IMR-90 (cell line): Measurements from ENCODE around the gene FREM3. TPM values are rescaled to one million over a fixed set of nuclear protein-coding genes. Genes with fewer than 3 reads are reported as not detected.
A peak's percentile ranks its signal among the peaks of the same experiment; 100 is the strongest.

Experiments
- ATAC-seq: fragments of 200-7000 bp; cut with Tn5 transposase; 2 replicates; pipeline ENCODE4 v1.9.1; 2020; ENCODE audit warnings: low read depth, mild to moderate bottlenecking, moderate library complexity
- BruUV-seq: library from RNA; stranded (reverse); fragments of 400-500 nt; replicated peaks from 2 replicates; lab custom pipeline; 2021; lab: Mats Ljungman, UMichigan
- CTCF ChIA-PET: fragments of 300-600 bp; formaldehyde crosslinking; extraction: SDS; loops from one replicate; lab custom pipeline; 2021; ENCODE audit warnings: antibody characterized with exemption; lab: Yijun Ruan, JAX
- POLR2A ChIA-PET: fragments of 300-600 bp; sonication (Branson Sonifier 250); formaldehyde crosslinking; loops from one replicate; lab custom pipeline; 2022; ENCODE audit warnings: antibody characterized with exemption; ENCODE audit not compliant: unreplicated experiment; lab: Charles Lee
- DNase-seq: peaks from one replicate; pipeline ENCODE4 v3.0.0; 2013
- H2AFZ ChIP-seq: replicated peaks from 2 replicates; pipeline ENCODE3; 2013; ENCODE audit warnings: low read length, mild to moderate bottlenecking; ENCODE audit not compliant: poor library complexity
- H2AK5ac ChIP-seq: 2 replicates; pipeline ENCODE4 v1.6.1; 2013; ENCODE audit warnings: low read depth, low read length, inconsistent platforms
- H2AK9ac ChIP-seq: replicated peaks from 2 replicates; pipeline ENCODE3; 2013; ENCODE audit warnings: mild to moderate bottlenecking, low read depth, low read length, moderate library complexity; ENCODE audit not compliant: poor library complexity
- H2BK120ac ChIP-seq: 2 replicates; pipeline ENCODE4 v1.6.1; 2013; ENCODE audit warnings: low read depth, low read length, inconsistent platforms
- H2BK15ac ChIP-seq: 3 replicates; pipeline ENCODE4 v1.6.1; 2013; ENCODE audit warnings: low read depth, low read length, inconsistent platforms
- H2BK20ac ChIP-seq: 2 replicates; pipeline ENCODE4 v1.6.1; 2013; ENCODE audit warnings: low read depth, mild to moderate bottlenecking, inconsistent platforms, low read length, moderate library complexity
- H2BK5ac ChIP-seq: 2 replicates; pipeline ENCODE4 v1.6.1; 2013; ENCODE audit warnings: mild to moderate bottlenecking, low read depth, low read length, inconsistent platforms; ENCODE audit not compliant: poor library complexity, severe bottlenecking
- H3K14ac ChIP-seq: replicated peaks from 2 replicates; pipeline ENCODE4 v1.6.1; 2013; ENCODE audit warnings: low read depth, low read length, inconsistent platforms
- H3K18ac ChIP-seq: 2 replicates; pipeline ENCODE4 v1.6.1; 2013; ENCODE audit warnings: low read depth, low read length, control low read depth
- H3K23ac ChIP-seq: 2 replicates; pipeline ENCODE4 v1.6.1; 2013; ENCODE audit warnings: low read depth, low read length, inconsistent platforms
- H3K27ac ChIP-seq: 2 replicates; pipeline ENCODE4 v1.5.1; 2013; ENCODE audit warnings: mild to moderate bottlenecking, control low read depth, low read length; ENCODE audit not compliant: insufficient read depth
- H3K27me3 ChIP-seq: 2 replicates; pipeline ENCODE4 v1.6.1; 2013; ENCODE audit warnings: low read length; ENCODE audit not compliant: control insufficient read depth, insufficient read depth
- H3K36me3 ChIP-seq: 2 replicates; pipeline ENCODE4 v1.6.1; 2013; ENCODE audit warnings: low read length, mixed read lengths; ENCODE audit not compliant: control insufficient read depth, insufficient read depth
- H3K4ac ChIP-seq: 2 replicates; pipeline ENCODE4 v1.6.1; 2013; ENCODE audit warnings: low read depth, low read length, inconsistent platforms
- H3K4me1 ChIP-seq: 2 replicates; pipeline ENCODE4 v1.6.1; 2013; ENCODE audit warnings: low read length, mixed read lengths; ENCODE audit not compliant: control insufficient read depth, insufficient read depth
- H3K4me2 ChIP-seq: 2 replicates; pipeline ENCODE4 v1.6.1; 2013; ENCODE audit warnings: low read depth, mild to moderate bottlenecking, control low read depth, low read length, moderate library complexity
- H3K4me3 ChIP-seq: 2 replicates; pipeline ENCODE4 v1.5.1; 2013; ENCODE audit warnings: low read depth, mild to moderate bottlenecking, control low read depth, low read length, moderate library complexity; ENCODE audit not compliant: insufficient read depth
- H3K56ac ChIP-seq: 2 replicates; pipeline ENCODE4 v1.6.1; 2013; ENCODE audit warnings: low read length, inconsistent platforms; ENCODE audit not compliant: insufficient read depth; ENCODE audit errors: extremely low read depth
- H3K79me1 ChIP-seq, 2 experiments: 2 replicates each; pipeline ENCODE4 v1.6.1; 2013; ENCODE audit warnings: low read length in 2 of 2, inconsistent platforms in 1 of 2, low read depth in 1 of 2
- H3K9ac ChIP-seq: 2 replicates; pipeline ENCODE4 v1.6.1; 2013; ENCODE audit warnings: low read depth, low read length, control low read depth
- H3K9me1 ChIP-seq: 2 replicates; pipeline ENCODE4 v1.6.1; 2013; ENCODE audit warnings: low read length, inconsistent platforms; ENCODE audit not compliant: insufficient read depth
- H3K9me3 ChIP-seq: 2 replicates; pipeline ENCODE4 v1.6.1; 2013; ENCODE audit warnings: low read length; ENCODE audit not compliant: control insufficient read depth, insufficient read depth
- H4K20me1 ChIP-seq: 2 replicates; pipeline ENCODE4 v1.6.1; 2013; ENCODE audit warnings: low read length, inconsistent platforms; ENCODE audit not compliant: insufficient read depth
- H4K5ac ChIP-seq: 2 replicates; pipeline ENCODE4 v1.6.1; 2013; ENCODE audit warnings: mild to moderate bottlenecking, low read depth, low read length, control low read depth
- H4K8ac ChIP-seq, 2 experiments: 2 replicates each; pipeline ENCODE4 v1.6.1; 2013; ENCODE audit warnings: low read depth in 2 of 2, low read length in 2 of 2, control low read depth in 1 of 2, inconsistent platforms in 1 of 2
- H4K91ac ChIP-seq: 2 replicates; pipeline ENCODE4 v1.6.1; 2013; ENCODE audit warnings: low read depth, low read length, inconsistent platforms; ENCODE audit not compliant: insufficient read depth
- CEBPB ChIP-seq: IDR thresholded peaks from 2 replicates; pipeline ENCODE4 v1.6.1; 2012; ENCODE audit warnings: low read depth, low read length, improper control_type of control experiment
- CHD1 ChIP-seq: IDR thresholded peaks from 2 replicates; pipeline ENCODE4 v1.6.1; 2012; ENCODE audit warnings: low read depth, low read length, improper control_type of control experiment
- ELK1 ChIP-seq: fragments of 150-350 bp; IDR thresholded peaks from 2 replicates; pipeline ENCODE4 v1.6.1; 2016; ENCODE audit warnings: low read depth, mild to moderate bottlenecking, low read length, moderate library complexity, borderline replicate concordance
- RAD21 ChIP-seq: IDR thresholded peaks from 2 replicates; pipeline ENCODE4 v1.6.1; 2012; ENCODE audit warnings: low read length, improper control_type of control experiment
- SMC3 ChIP-seq: fragments of 150-350 bp; IDR thresholded peaks from 2 replicates; pipeline ENCODE4 v1.6.1; 2016; ENCODE audit warnings: low read depth, mild to moderate bottlenecking, antibody characterized with exemption, low read length, moderate library complexity
- USF2 ChIP-seq: fragments of 150-350 bp; IDR thresholded peaks from 2 replicates; pipeline ENCODE4 v1.6.1; 2017; ENCODE audit warnings: mild to moderate bottlenecking, antibody characterized with exemption, low read length, low read depth
- WGBS, 2 experiments: methylation state at CpG; one replicate each; pipeline versions ENCODE4 v1.1.5 to v1.1.7; 2013; ENCODE audit warnings: missing lambda C conversion rate in 2 of 2; ENCODE audit not compliant: insufficient read length in 1 of 2; ENCODE audit errors: extremely low coverage in 2 of 2; 5-methylcytosine and 5-hydroxymethylcytosine counted together
- dilution Hi-C: fragments of 300-500 bp; cut with HindIII; formaldehyde crosslinking; loops from one replicate; pipeline ENCODE4 v1.14.3; 2018; ENCODE audit warnings: low sequenced_read_pairs; ENCODE audit not compliant: unreplicated experiment
- in situ Hi-C: fragments of 300-500 bp; cut with MboI; formaldehyde crosslinking; loops from 3 replicates; pipeline ENCODE4 v1.14.3; 2019; ENCODE audit warnings: low sequenced_read_pairs, inconsistent platforms, mixed read lengths
- intact Hi-C: fragments of 100-400 bp; cut with micrococcal nuclease; formaldehyde crosslinking; loops from 2 replicates; pipeline ENCODE4 v1.10.0; 2022
- polyA plus RNA-seq, 3 experiments: library from polyadenylated mRNA; depleted of rRNA; stranded (reverse); fragments of >200 nt; gene quantifications; 2 replicates each; pipeline ENCODE4 v1.2.3, GENCODE V29; 2012; ENCODE audit warnings: low replicate concordance in 1 of 3
- total RNA-seq: library from RNA; depleted of rRNA; stranded (reverse); fragments of >200 nt; gene quantifications from 2 replicates; pipeline ENCODE4 v1.2.3, GENCODE V29; 2012

Gene FREM3
- total and polyA plus RNA-seq, 2 of the 4 experiments (the other 2 are of a cell fraction): not detected

GRCh38 chr4:143531788-143532491 lies 168.5 kb downstream of the FREM3 start:
- dilution Hi-C loops: no loop called here
- ChIA-PET CTCF (interaction anchor here (1.4 kb wide), 1 partner anchor 27 kb away, joined by 3 read pairs; no protein-coding TSS in a partner anchor), POLR2A (no interaction called here)
- Histone ChIP-seq H2BK5ac (no peak overlapping the region), H3K4me2 (no peak overlapping the region), H3K9ac (no peak overlapping the region), H3K27me3 (no peaks in the 10 kb centered on the region), H3K79me1 (peaks cover 5 to 25% of the 10 kb centered on the region in 2 experiments; a peak in 3 of 4 replicates), H3K4me3 (no peak overlapping the region), H4K8ac (no peak overlapping the region), H3K9me3 (no peaks in the 10 kb centered on the region), H2BK15ac (no peak overlapping the region), H3K56ac (no peak overlapping the region), H3K9me1 (no peaks in the 10 kb centered on the region), H4K20me1 (peaks cover 3% of the 10 kb centered on the region; the same call in 1 of the 2 replicates), H3K23ac (no peak overlapping the region), H3K36me3 (peaks cover 35% of the 10 kb centered on the region), H4K91ac (no peak overlapping the region), H3K27ac (no peak overlapping the region), H4K5ac (no peak overlapping the region), H3K18ac (no peak overlapping the region), H2AK9ac (no peak overlapping the region), H3K14ac (no peak overlapping the region), H2BK120ac (no peak overlapping the region), H2BK20ac (no peak overlapping the region), H3K4me1 (peaks cover 6% of the 10 kb centered on the region), H3K4ac (no peak overlapping the region), H2AFZ (no peak overlapping the region), H2AK5ac (no peak overlapping the region)
- peak; percentile 73 for DNase-seq
- peak; percentile 59 for ATAC-seq
- TF ChIP-seq ELK1 (no peak), USF2 (no peak), SMC3 (no peak), CEBPB (no peak), CHD1 (no peak), RAD21 (no peak)
- intact Hi-C loops: no loop called here
- BruUV-seq: no TSS peak
- in situ Hi-C loops: loop anchor here (25.0 kb wide), 1 partner anchor 1580 kb away; no protein-coding TSS in a partner anchor
- WGBS, 2 experiments: no CpG with 5 or more reads among the region's 2 CpGs
